IPS DF 19.7 (cell line): ENCODE data around the gene PITX3.

ENCODE experiments used
- DNase-seq: peaks from one replicate; pipeline ENCODE4 v3.0.0-alpha.2; 2013; ENCODE audit warnings: low read depth, low spot score

PITX3 gene

GRCh38 chr10:102184606-102185005, 56.7 kb downstream of the PITX3 start:
- DNase-seq, result no peak
